H54 (cell line): ENCODE results near the gene RHPN2.

Experiments used
- DNase-seq: peaks from one replicate; pipeline ENCODE4 v3.0.0; 2011; ENCODE audit warnings: low spot score, mixed read lengths; ENCODE audit not compliant: insufficient read length
- FAIRE-seq: peaks from 3 replicates; lab custom pipeline; 2011; peaks lifted over from hg19 to GRCh38; lab: Jason Lieb, UNC
- POLR2A ChIP-seq: IDR thresholded peaks from 2 replicates; pipeline ENCODE4 v1.6.1; 2011; ENCODE audit warnings: low read depth, mild to moderate bottlenecking, low read length

Gene RHPN2

GRCh38 chr19:33089010-33089409 is 24.3 kb upstream of the RHPN2 start:
- TF ChIP-seq POLR2A, result no peak
- DNase-seq (no peak), FAIRE-seq (no peak)

- DNase-seq (no peak), FAIRE-seq (no peak)
- TF ChIP-seq POLR2A, result no peak
These were observed 22.3 kb upstream of the RHPN2 start for GRCh38 chr19:33086955-33087354.

GRCh38 chr19:33085570-33086128 is 21.0 kb upstream of the RHPN2 start:
- TF ChIP-seq POLR2A, result no peak
- DNase-seq (no peak), FAIRE-seq (no peak)

- no peak for FAIRE-seq
- peak; percentile 92 for DNase-seq
- peak; percentile 76 for TF ChIP-seq POLR2A
These were observed 16.3 kb upstream of the RHPN2 start, which contains the start of gene GPATCH1 for GRCh38 chr19:33080761-33081681. GPATCH1 (plus strand) TSS chr19:33081181; CDS start chr19:33081194, 13 bp downstream.

DNA sequence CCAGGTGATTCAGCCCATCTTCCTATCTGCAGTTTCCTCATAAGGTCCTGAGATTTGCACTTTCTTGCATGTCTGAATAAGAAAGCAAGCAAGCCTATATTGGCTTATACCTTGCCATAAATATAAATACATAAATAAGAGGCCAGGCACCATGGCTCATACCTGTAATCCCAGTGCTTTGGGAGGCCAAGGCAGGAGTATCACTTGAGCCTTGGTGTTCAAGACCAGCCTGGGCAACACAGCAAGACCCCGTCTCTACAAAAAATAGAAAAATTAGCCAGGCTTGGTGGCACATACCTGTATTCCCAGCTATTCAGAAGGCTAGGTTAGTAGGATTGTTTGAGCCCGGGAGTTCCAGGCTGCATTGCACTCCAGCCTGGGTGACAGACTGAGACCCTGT is 10.8 kb upstream of the RHPN2 start:
- DNase-seq (no peak), FAIRE-seq (no peak)
- no peak for TF ChIP-seq POLR2A

DNA sequence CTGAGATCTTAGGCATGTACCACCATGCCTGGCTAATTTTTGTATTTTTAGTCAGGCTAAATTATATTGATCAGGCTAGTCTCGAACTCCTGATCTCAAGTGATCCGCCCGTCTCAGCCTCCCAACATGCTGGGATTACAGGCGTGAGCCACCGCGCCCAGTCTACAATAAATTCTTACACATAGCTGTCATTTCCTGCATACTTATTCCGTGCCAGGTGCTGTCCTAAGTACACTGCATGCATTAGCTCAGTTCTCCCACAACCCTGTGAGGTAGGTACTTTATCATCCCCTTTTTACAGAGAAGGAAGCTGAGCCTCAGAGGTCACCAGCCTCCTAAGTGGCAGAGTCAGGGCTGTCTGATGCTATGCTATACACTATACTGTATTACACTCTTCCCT is 7.2 kb upstream of the RHPN2 start:
- DNase-seq (no peak), FAIRE-seq (no peak)
- no peak for TF ChIP-seq POLR2A

DNA sequence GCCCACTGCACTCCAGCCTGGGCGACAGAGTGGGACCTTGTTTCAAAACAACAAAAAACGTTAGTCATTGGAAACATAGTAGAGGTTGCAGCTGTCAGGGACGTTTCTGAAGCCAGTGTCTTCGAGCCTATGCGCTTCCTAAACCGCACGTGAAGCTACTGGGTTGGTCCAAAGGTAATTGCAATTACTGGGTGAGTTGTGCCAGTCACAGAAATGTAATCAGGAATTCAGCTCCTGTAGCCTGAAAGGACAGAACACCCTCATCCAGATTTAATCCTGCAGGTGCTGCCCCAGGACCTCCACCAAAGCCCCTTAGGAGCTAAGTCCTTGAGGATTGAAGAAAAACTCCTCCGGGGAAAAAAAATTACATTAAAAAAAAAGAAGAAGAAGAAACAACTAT is 2.4 kb upstream of the RHPN2 start:
- no peak for FAIRE-seq
- no peak for DNase-seq
- no peak for TF ChIP-seq POLR2A

- DNase-seq (no peak), FAIRE-seq (no peak)
- no peak for TF ChIP-seq POLR2A
These were observed 1.9 kb upstream of the RHPN2 start for GRCh38 chr19:33066543-33066942.

DNA sequence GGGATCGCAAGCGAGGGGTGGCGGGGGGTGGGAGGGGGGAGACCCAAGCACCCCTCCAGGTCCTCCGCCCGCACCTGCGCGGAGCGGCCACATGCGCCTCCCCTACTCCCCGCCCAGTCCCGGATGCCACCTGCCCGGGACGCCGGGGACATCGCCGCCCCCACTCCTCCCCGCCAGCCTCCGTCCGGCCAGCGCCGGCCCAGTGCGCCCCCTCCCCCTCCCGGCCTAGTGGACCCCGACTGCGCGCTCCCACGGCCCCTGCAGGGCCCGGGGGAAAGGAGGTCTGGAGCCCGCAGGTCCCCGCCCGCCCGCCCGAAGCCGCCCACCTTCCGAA is 263 bp downstream of the RHPN2 start:
- DNase-seq (peak; percentile 45), FAIRE-seq (no peak)
- TF ChIP-seq POLR2A, result no peak

DNA sequence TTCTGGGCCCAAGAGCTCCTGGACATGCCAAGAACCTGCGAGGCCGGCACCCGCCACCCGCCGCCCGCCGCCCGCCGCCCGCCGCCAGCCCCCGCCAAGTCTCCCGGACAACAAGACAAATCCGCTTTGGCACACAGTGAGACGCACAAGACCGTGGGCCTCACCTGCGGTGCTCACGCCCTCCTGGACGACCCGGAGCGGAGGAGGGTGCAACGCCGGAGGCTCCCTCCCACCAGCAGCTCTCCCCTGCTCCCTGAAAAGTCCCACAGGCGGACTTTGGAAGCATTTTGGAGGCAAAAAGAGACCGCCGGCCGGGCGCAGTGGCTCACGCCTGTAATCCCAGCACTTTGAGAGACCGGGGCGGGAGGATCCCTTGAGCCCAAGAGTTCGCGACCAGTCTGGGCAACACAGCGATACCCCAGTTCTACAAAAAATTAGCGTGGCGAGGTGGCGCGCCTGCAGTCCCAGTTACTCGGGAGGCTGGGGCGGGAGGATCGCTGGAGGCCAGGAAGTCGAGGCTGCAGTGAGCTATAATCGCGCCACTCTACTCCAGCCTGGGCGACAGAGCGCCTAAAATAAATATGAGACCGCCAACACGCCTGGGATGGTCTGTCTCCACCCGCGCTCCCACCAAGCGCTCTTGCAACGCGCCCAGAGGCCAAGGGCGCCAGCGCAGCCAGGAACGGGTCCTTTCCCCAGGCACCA is 783 bp downstream of the RHPN2 start:
- DNase-seq (no peak), FAIRE-seq (no peak)
- no peak for TF ChIP-seq POLR2A

DNA sequence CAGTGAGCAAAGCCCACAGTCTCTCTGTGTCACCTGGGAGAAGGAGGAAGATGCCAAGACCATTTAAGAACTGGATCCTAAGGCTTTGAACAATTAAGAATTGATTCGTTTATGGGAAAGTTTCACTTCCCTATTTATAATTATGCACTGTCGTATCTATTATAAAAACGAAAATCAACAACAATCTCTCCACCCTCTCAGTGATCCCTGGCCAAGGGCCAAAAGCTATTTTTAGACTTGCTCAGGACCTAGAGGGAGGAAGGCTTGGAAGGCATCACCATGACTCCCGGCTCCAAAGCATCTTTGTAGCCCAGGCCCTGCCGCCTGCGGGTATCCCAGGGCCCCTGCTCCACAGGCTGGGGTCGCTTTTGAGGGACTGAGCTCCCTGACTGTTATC is 1.3 kb downstream of the RHPN2 start:
- no peak for DNase-seq
- FAIRE-seq, result no peak
- no peak for TF ChIP-seq POLR2A

- FAIRE-seq (no peak), DNase-seq (no peak)
- no peak for TF ChIP-seq POLR2A
These were observed 1.8 kb downstream of the RHPN2 start for GRCh38 chr19:33062902-33063301.

- FAIRE-seq, result no peak
These were observed 4.1 kb downstream of the RHPN2 start for GRCh38 chr19:33060586-33060985.

DNA sequence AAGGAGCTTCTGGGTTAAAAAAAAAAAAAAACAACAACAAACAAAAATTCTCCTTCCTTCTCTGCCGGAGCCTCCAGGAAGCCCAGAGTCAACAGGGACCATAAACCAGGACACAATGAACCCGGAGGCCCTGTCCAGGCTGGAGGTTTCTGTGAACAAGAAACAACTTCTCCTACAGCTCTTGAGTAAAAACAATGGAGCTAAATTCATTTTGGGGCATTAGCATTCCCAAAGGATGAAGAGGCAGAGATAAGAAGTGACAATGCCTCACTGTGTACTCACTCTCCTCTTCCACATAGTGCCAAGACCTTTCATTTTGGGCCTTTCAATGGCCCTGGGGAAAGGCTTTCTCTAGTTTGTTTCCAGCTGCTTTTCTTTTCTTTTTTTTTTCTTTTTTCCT is 9.0 kb downstream of the RHPN2 start:
- no peak for FAIRE-seq

More at GRCh38 chr19:33060586-33060985, 4.1 kb downstream of the RHPN2 start:
- DNase-seq, result no peak
- TF ChIP-seq POLR2A, result no peak

More for the DNA sequence above, 9.0 kb downstream of the RHPN2 start:
- TF ChIP-seq POLR2A, result no peak
- DNase-seq, result no peak
